Head of caudate nucleus (tissue), 42 donors: ENCODE measurements around the gene PRKAA1.

Source experiments
- DNase-seq, 42 donors: peaks; one replicate each; pipeline versions ENCODE4 v3.0.0 to v3.0.0-alpha.2; 2020 to 2021; ENCODE audit warnings: mixed read lengths in 7 of 42
- intact Hi-C: fragments of 100-400 bp; cut with DNase I; formaldehyde crosslinking; loops from one replicate; pipeline ENCODE4 v1.15.0; 2022

The PRKAA1 gene

GRCh38 chr5:40798012-40798800 is at the start of gene PRKAA1:
Gene PRKAA1 (minus strand): TSS chr5:40798374. CDS start chr5:40798189, 185 bp downstream.
- intact Hi-C loops: loop anchor here (1.0 kb wide), 1 partner anchor 37 kb away; the partner anchor contains the start of gene RPL37
- DNase-seq: peak; percentile 69 to 96 (median 90)

GRCh38 chr5:40847525-40847924 is 49.4 kb upstream of the PRKAA1 start:
- no peak for DNase-seq
- intact Hi-C loops: no loop called here

- intact Hi-C loops: no loop called here
- no peak for DNase-seq
These were observed 48.2 kb upstream of the PRKAA1 start for GRCh38 chr5:40846371-40846770.

DNA sequence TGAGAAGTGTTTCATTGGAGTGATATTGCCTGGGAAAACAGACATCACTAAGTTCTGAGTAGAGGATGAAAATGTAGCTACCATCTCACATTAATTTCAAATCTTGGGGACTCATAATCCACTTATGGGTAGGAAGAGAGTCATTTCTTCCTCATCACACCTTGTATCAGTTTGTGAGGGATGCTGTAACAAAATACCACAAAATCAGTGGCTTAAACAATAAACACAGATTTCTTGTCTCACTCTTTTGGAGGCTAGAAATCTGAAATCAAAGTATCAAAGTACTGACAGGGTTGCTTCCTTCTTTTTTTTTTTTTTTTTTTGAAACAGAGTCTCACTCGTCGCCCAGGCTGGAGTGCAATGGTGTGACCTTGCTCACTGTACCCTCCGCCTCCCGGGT is 46.4 kb upstream of the PRKAA1 start:
- intact Hi-C loops: no loop called here
- DNase-seq: no peak

- DNase-seq: no peak
- intact Hi-C loops: no loop called here
These were observed 44.2 kb upstream of the PRKAA1 start for GRCh38 chr5:40842351-40842750.

- DNase-seq: no peak
These were observed 43.1 kb upstream of the PRKAA1 start, which contains the start of gene CARD6 for GRCh38 chr5:40841068-40841805. Gene CARD6 (plus strand): TSS chr5:40841367. CDS start chr5:40841383, 16 bp downstream.

GRCh38 chr5:40838086-40838485 is 39.9 kb upstream of the PRKAA1 start:
- DNase-seq: no peak
- intact Hi-C loops: no loop called here

More at GRCh38 chr5:40841068-40841805, 43.1 kb upstream of the PRKAA1 start, which contains the start of gene CARD6:
- intact Hi-C loops: no loop called here

DNA sequence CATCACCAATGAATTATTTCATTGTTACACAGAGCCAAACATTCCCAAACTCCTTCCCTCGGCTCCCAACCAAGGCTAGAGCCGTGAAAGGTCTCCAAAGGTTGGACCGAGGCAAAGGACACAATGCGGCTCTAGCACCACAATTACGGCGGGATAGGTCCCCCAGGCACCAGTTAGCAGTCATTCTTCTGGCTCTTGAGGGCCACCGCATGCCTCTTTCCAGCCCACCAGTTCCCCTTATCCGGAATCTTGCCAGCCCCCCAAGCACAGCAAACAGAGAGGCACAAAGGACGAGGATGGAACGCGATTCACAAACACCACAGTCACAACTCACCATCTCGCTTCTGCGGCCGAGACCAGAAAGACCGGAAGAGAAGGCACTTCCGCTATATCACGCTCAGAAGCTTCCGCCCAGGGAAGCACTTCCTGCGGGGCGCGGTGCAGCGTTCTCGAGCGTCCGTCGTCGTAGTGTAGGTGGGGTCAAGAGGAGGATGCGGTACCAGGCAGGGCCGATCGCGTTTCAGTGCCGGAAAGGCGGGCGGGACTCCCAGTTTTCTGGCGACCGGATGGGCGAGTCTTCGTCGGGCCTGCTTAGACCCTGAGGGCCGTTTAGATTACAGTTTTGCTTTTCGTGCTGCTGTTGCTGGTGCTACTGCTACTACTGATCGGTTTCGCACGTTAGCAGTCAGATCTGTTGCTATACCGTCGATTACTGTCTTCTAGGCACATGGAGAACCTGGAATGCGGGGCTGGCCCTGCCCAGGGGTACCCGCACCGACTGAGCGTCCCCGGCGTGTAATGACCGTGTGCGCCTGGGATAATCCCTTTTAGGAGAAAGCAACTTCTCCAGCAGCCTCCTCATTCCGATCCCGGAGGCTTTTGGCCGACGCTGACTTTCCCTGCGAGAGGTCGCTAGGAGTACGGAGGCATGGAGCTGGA is 36.9 kb upstream of the PRKAA1 start, which contains the start of gene RPL37:
Gene RPL37 (minus strand): TSS at position 374 of the 939 bp plus-strand sequence. CDS start 37 bp downstream, at position 337.
- intact Hi-C loops: loop anchor here (1.0 kb wide), 1 partner anchor 37 kb away; the partner anchor contains the start of gene PRKAA1
- peak; percentile 93 to 99 (median 96) for DNase-seq

DNA sequence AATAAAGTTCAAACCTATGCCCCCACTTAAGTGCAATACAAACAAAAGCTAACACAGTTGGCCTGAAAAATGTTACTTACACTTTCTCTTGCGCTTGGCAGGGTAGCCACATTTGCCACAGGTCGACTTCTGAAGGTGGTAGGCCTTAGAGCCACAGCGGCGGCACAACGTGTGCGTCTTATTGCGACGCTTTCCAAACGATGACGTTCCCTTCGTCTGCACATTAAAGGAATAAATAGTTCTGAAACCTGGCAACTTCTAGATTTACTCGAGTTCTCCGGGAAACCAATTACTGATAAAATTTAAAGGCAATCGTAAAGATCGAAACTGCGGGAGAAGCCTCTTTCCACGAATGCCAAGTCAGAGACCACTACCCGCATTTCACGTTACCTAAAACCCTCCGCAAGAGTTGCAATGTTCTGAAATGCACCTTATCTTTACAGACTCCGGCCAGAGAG is 36.2 kb upstream of the PRKAA1 start:
- DNase-seq: peak in 4 of 42 donors; percentile 12 to 34 (median 21)
- intact Hi-C loops: no loop called here

DNA sequence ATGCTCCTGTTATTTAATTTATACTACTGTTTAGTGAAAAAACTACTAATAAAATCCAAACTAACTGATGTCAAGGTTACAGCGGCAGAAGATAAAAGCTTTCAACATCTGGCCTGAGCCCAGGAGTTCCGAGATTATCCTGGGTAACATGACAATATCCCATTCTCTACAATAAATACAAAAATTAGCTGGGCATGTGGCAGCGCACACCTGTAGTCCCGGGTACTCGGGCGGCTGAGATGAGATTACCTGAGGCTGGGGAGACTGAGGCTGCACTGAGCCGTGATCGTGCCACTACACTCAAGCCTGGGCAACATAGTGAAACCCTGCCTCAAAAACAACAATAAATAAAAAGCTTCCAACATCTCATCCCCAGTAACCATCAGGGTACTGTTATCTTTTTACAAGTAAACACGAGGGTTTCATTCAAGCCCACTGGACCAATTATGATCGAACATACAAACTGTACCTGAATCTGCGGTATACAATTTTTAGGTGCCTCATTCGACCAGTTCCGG is 35.6 kb upstream of the PRKAA1 start:
- intact Hi-C loops: no loop called here
- no peak for DNase-seq

- intact Hi-C loops: no loop called here
- no peak for DNase-seq
These were observed 34.2 kb upstream of the PRKAA1 start for GRCh38 chr5:40832345-40832744.

- intact Hi-C loops: no loop called here
- DNase-seq: peak in 12 of 42 donors; percentile 8 to 59 (median 44)
These were observed 33.4 kb upstream of the PRKAA1 start for GRCh38 chr5:40831346-40832210.

- DNase-seq: no peak
- intact Hi-C loops: no loop called here
These were observed 31.8 kb upstream of the PRKAA1 start for GRCh38 chr5:40829748-40830533.

- DNase-seq: no peak
- intact Hi-C loops: no loop called here
These were observed 30.8 kb upstream of the PRKAA1 start for GRCh38 chr5:40828690-40829661.

- intact Hi-C loops: no loop called here
- DNase-seq: no peak
These were observed 30.0 kb upstream of the PRKAA1 start for GRCh38 chr5:40828021-40828631.
